Measurements from ENCODE around the gene CHCHD3.

GRCh38 chr7:132740176-132740575 lies 341.7 kb downstream of the CHCHD3 start:
- no peak for TF ChIP-seq EZH2 (IDR thresholded peaks at IDR 0.05; ENCODE audit: low read depth)
- TF ChIP-seq, protein P1, sequence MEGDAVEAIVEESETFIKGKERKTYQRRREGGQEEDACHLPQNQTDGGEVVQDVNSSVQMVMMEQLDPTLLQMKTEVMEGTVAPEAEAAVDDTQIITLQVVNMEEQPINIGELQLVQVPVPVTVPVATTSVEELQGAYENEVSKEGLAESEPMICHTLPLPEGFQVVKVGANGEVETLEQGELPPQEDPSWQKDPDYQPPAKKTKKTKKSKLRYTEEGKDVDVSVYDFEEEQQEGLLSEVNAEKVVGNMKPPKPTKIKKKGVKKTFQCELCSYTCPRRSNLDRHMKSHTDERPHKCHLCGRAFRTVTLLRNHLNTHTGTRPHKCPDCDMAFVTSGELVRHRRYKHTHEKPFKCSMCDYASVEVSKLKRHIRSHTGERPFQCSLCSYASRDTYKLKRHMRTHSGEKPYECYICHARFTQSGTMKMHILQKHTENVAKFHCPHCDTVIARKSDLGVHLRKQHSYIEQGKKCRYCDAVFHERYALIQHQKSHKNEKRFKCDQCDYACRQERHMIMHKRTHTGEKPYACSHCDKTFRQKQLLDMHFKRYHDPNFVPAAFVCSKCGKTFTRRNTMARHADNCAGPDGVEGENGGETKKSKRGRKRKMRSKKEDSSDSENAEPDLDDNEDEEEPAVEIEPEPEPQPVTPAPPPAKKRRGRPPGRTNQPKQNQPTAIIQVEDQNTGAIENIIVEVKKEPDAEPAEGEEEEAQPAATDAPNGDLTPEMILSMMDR (conservative IDR thresholded peaks at IDR 0.05), result no peak

Measured in PC-9 (cell line).